ENCODE measurements around the gene RSRC2.

GRCh38 chr12:122537021-122537420, 10.3 kb upstream of the RSRC2 start:
- TF ChIP-seq POLR2A (IDR thresholded peaks at IDR 0.05) = no peak
- no peak for TF ChIP-seq CTCF (IDR thresholded peaks at IDR 0.05)
